Right cardiac atrium (tissue), 5 donors: ENCODE data around the gene SLC6A8. TPM values are rescaled to one million over a fixed set of nuclear protein-coding genes. Genes with fewer than 3 reads are reported as not detected.
"Not testable (repeated sequence)": the region's sequence is repeated elsewhere in the genome, so short reads cannot be mapped to it uniquely, and the experiment has no call there.

Source experiments
- ATAC-seq, 2 donors: fragments of 200-7000 bp; cut with Tn5 transposase; one replicate each; pipeline versions ENCODE4 v1.8.0 to v1.9.1; 2020; ENCODE audit warnings: moderate library complexity in 2 of 2, mild to moderate bottlenecking in 1 of 2
- DNase-seq, 3 donors: peaks; one replicate each; pipeline ENCODE4 v3.0.0-alpha.2; 2020
- H3K27ac ChIP-seq: one replicate; pipeline ENCODE4 v1.5.1; 2013; ENCODE audit warnings: mild to moderate bottlenecking, low read length, control low read depth, moderate library complexity
- H3K27me3 ChIP-seq: one replicate; pipeline ENCODE4 v1.6.1; 2013; ENCODE audit not compliant: control insufficient read depth, insufficient read depth
- H3K4me1 ChIP-seq: one replicate; pipeline ENCODE4 v1.6.1; 2013; ENCODE audit warnings: low read length; ENCODE audit not compliant: control insufficient read depth, insufficient read depth
- H3K4me3 ChIP-seq: one replicate; pipeline ENCODE4 v1.5.1; 2013; ENCODE audit warnings: low read length, control low read depth
- H3K9me3 ChIP-seq: one replicate; pipeline ENCODE4 v1.6.1; 2013; ENCODE audit warnings: low read length; ENCODE audit not compliant: control insufficient read depth
- WGBS: extraction: QIAGEN DNeasy Blood & Tissue Kit; methylation state at CpG from one replicate; pipeline ENCODE4 v1.1.7; 2013; 5-methylcytosine and 5-hydroxymethylcytosine counted together
- intact Hi-C, 4 donors: fragments of 100-400 bp; cut with DNase I; formaldehyde crosslinking; loops; one replicate each; pipeline versions ENCODE4 v1.11.0 to v1.14.0; 2022 to 2023
- polyA plus RNA-seq: library from polyadenylated mRNA; stranded (reverse); fragments of 200-250 nt; gene quantifications from one replicate; pipeline ENCODE4 v1.2.3, GENCODE V29; 2013
- total RNA-seq, 4 donors: library from RNA; stranded (reverse); fragmentation: NEBNext Ultra II Directional; extraction: Animal tissue kit (Norgen Biotek cat#: 25700); gene quantifications; one replicate each; pipeline ENCODE4 v1.2.1, GENCODE V29; 2021
- donor health status: healthy with polysubstance abuse.
- donor health status: DM: no; HTN: yes; CAD: no.
- donor health status: DM: no; HTN: no; CAD: no.
- donor health status: DM: no; HTN: yes; CAD: no; lungs with severe emphysema.
- donor health status: DM: yes; HTN: yes; CAD: no.

Gene SLC6A8
- total and polyA plus RNA-seq, 5 donors = 107 to 191 (median 140) TPM

DNA sequence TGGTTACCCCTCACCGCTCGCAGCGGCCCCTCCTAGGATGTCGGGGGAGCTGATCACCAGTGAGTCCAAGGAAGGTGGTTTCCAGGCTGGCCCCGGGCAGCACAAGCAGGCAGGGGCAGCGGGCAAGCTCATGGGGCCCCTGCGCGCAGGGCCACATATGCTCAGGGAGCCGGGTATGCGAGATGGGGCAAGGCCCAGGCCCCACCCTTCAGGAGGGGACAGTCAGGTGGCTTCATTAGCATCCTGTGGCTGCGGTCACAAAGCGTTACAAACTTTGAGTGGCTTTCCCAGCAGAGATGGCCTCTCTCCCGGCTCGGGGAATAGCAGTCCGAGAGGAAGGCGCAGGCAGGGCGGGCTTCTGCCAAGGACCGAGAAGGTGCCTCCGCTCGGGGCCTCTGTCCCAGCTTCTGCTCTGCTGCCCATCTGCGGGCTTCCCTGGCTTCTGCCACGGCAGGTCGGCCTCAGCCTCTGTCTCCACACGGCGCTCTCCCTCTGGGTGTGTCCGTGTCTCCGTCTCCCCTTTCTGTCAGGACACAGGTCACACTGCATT, 50.4 kb downstream of the SLC6A8 start:
- no peaks in the 10 kb centered on the region for H3K4me1 ChIP-seq
- DNase-seq (peak in 1 of 3 donors; percentile 41), ATAC-seq (no peak)
- H3K27ac ChIP-seq = no peak overlapping the region
- intact Hi-C loops = no loop called here
- no peaks in the 10 kb centered on the region for H3K9me3 ChIP-seq
- no peaks in the 10 kb centered on the region for H3K27me3 ChIP-seq
- H3K4me3 ChIP-seq = no peak overlapping the region
- 94% methylated on average over 25 of the region's 27 CpGs for WGBS

DNA sequence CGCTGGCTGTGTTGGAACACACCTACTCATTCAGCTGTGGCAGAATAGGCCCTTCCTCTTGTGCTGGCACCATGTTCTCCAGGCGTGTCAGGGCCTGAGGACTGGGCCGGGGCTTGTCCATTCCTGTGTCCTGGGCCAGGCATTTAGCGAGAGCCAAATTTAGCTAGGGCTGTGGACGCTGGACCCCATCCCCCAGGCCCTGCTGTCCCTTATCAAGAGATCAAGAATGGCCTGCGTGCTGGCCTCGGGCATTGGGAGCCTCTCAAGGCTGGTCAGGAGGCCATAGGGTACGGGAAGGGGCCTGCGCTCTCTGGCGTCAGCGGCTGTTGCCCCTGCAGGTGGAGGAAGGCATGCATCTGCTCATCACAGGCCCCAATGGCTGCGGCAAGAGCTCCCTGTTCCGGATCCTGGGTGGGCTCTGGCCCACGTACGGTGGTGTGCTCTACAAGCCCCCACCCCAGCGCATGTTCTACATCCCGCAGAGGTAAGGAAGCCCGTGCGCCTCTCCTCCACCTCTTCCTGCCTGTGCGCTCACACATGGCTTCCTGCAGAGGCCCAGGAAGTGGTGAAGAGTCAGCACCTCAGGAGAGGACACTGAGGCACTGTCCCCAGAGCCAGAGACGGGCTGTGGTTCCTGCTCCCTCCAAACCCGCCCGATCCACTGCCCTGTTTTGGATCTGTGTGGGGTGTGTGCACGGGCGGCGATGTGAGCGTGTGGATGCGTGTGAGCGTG, 52.2 kb downstream of the SLC6A8 start:
- ATAC-seq (peak in 1 of 2 donors; percentile 32), DNase-seq (peak in 2 of 3 donors; percentile 43 to 46)
- no peaks in the 10 kb centered on the region for H3K27me3 ChIP-seq
- no peaks in the 10 kb centered on the region for H3K4me1 ChIP-seq
- no peak overlapping the region for H3K27ac ChIP-seq
- H3K4me3 ChIP-seq = no peak overlapping the region
- WGBS = 84% methylated on average over 29 of the region's 29 CpGs
- H3K9me3 ChIP-seq = no peaks in the 10 kb centered on the region
- intact Hi-C loops = no loop called here

DNA sequence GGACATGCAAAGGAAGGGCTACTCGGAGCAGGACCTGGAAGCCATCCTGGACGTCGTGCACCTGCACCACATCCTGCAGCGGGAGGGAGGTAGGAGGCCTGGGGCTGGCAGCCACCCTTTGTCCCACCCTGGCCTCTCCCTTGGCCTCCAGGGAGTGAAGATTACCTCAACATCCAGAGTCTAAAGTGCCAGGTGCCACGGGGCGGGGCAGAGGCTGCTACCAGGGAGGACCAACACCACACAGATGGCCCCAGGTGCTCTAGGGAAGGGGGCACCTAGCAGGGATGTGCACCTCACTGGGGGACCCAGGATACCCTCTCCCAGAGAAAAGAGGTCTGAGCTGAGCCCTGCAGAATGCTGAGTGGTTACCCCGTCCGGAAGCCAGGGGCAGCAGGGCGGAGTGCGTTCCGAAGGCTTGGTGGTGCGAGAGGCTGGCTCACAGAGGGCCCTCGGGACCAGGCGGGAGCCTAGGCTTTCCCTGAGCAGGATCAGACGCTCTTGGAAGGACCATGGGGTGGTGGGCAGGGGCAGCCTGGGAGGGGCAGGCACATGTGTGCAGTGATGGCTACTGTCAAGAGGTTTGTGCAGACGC, 53.0 kb downstream of the SLC6A8 start:
- ATAC-seq (no peak), DNase-seq (peak in 2 of 3 donors; percentile 46 to 49)
- 85% methylated on average over 16 of the region's 16 CpGs for WGBS
- H3K4me3 ChIP-seq = no peak overlapping the region
- intact Hi-C loops = no loop called here
- no peaks in the 10 kb centered on the region for H3K4me1 ChIP-seq
- no peaks in the 10 kb centered on the region for H3K9me3 ChIP-seq
- H3K27me3 ChIP-seq = no peaks in the 10 kb centered on the region
- H3K27ac ChIP-seq = no peak overlapping the region

- no peaks in the 10 kb centered on the region for H3K27me3 ChIP-seq
- no peaks in the 10 kb centered on the region for H3K4me1 ChIP-seq
- H3K27ac ChIP-seq = no peak overlapping the region
- 93% methylated on average over 14 of the region's 14 CpGs for WGBS
- ATAC-seq (no peak), DNase-seq (peak in 1 of 3 donors; percentile 48)
- H3K4me3 ChIP-seq = no peak overlapping the region
- intact Hi-C loops = no loop called here
- no peaks in the 10 kb centered on the region for H3K9me3 ChIP-seq
Observed at GRCh38 chrX:153741446-153741845, 53.7 kb downstream of the SLC6A8 start.

DNA sequence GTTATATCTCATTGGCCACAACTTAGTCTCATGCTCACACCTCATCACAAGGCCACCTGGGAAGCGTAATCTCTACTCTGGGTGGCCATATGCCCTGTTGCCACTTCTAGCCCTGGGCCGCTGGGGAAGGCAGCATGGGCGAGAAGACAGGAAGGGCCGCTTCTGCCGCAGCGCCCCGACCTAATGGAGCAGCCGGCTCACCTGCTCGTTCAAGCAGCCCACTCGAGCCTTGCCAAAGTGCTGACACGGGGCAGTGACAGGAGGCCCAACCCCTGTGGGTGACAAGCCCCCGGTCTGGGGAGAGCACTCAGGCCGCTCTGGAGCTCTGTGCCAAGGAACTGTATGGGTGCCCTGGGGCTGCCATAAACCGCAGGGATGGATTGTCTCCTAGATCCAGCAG, 54.4 kb downstream of the SLC6A8 start:
- H3K4me1 ChIP-seq, H3K27ac ChIP-seq, H3K4me3 ChIP-seq, ATAC-seq, intact Hi-C loops, H3K9me3 ChIP-seq, H3K27me3 ChIP-seq: not testable (repeated sequence)
- DNase-seq = peak in 1 of 3 donors; percentile 42
- WGBS = 96% methylated on average over 14 of the region's 14 CpGs

GRCh38 chrX:153742796-153743467, 55.2 kb downstream of the SLC6A8 start:
- H3K27ac ChIP-seq, H3K4me1 ChIP-seq, H3K27me3 ChIP-seq, ATAC-seq, intact Hi-C loops, H3K9me3 ChIP-seq, H3K4me3 ChIP-seq: not testable (repeated sequence)
- peak in 1 of 3 donors; percentile 51 for DNase-seq
- WGBS = 69% methylated on average over 30 of the region's 32 CpGs

DNA sequence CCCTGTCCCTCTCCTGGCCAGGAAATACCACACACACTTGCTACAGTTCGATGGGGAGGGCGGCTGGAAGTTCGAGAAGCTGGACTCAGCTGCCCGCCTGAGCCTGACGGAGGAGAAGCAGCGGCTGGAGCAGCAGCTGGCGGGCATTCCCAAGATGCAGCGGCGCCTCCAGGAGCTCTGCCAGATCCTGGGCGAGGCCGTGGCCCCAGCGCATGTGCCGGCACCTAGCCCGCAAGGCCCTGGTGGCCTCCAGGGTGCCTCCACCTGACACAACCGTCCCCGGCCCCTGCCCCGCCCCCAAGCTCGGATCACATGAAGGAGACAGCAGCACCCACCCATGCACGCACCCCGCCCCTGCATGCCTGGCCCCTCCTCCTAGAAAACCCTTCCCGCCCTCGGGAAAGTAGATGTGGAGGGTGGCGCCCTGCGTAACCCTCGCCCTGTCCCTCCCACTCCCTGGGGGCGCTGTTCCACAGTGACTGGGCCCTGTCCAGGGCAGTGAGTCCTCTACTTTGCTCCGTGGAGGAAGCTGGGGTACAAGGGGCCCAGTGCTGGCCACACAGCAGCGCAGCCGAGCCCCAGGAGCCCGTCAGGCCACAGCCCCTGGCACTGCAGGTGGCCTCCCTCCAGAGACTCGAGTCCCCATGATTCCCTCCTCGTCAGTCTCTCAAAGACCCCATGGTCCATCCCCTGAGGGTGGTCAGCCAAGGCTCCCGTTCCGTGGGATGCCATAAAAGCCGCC, 55.9 kb downstream of the SLC6A8 start:
- H3K4me3 ChIP-seq, H3K27ac ChIP-seq, ATAC-seq, H3K4me1 ChIP-seq, H3K9me3 ChIP-seq, H3K27me3 ChIP-seq, intact Hi-C loops: not testable (repeated sequence)
- 44% methylated on average over 31 of the region's 35 CpGs for WGBS
- DNase-seq = peak; percentile 74 to 91 (median 89)

GRCh38 chrX:153744210-153745066, 56.7 kb downstream of the SLC6A8 start:
- intact Hi-C loops = no loop called here
- H3K27me3 ChIP-seq = no peaks in the 10 kb centered on the region
- ATAC-seq = no peak
- no peaks in the 10 kb centered on the region for H3K9me3 ChIP-seq
- no peaks in the 10 kb centered on the region for H3K4me1 ChIP-seq
- no peak overlapping the region for H3K4me3 ChIP-seq
- DNase-seq = peak; percentile 48 to 73 (median 68)
- H3K27ac ChIP-seq = no peak overlapping the region
- WGBS = 9% methylated on average over 38 of the region's 38 CpGs

DNA sequence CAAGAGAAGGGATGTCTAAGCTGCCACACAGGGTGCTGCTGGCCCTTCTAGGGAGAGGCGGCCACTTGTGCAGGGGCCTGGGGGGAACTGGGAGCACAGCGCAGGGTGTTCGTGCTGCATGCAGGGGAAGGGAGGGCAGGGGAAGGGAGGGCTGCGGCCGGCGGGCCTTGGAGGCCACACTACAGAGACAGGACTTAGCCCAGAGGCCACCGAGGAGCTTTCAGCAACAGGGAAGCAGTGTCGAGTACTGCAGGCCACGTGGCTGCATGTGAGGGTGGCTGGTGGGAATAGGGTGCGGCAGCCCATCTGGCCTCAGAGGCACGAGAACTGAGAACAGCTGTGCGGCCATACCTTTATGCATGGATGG, 57.3 kb downstream of the SLC6A8 start:
- H3K4me3 ChIP-seq, H3K27ac ChIP-seq, intact Hi-C loops, H3K4me1 ChIP-seq, DNase-seq, H3K27me3 ChIP-seq, H3K9me3 ChIP-seq, ATAC-seq: not testable (repeated sequence)
- 25% methylated on average over 12 of the region's 12 CpGs for WGBS
